Tibial nerve (tissue), 4 donors: Measurements from ENCODE around the gene B3GALT6. TPM values are rescaled to one million over a fixed set of nuclear protein-coding genes. Genes with fewer than 3 reads are reported as not detected.

Source experiments
- DNase-seq, 2 donors: peaks; one replicate each; pipeline ENCODE4 v3.0.0-alpha.2; 2019; ENCODE audit warnings: low spot score in 2 of 2
- H3K27ac ChIP-seq, 4 donors: fragments of 200-600 bp; sonication (generic) in 3 of 4; one replicate each; pipeline ENCODE4 v1.5.1; 2017 to 2019; ENCODE audit warnings: mild to moderate bottlenecking in 1 of 4
- H3K27me3 ChIP-seq, 2 donors: fragments of 200-600 bp; sonication (generic) in 1 of 2; one replicate each; pipeline versions ENCODE4 v1.5.1 to v1.6.0; 2017 to 2019
- H3K36me3 ChIP-seq, 3 donors: fragments of 200-600 bp; sonication (generic); one replicate each; pipeline ENCODE4 v1.5.1; 2018 to 2019
- H3K4me1 ChIP-seq, 4 donors: fragments of 200-600 bp; sonication (generic) in 3 of 4; one replicate each; pipeline ENCODE4 v1.5.1; 2017 to 2019
- H3K4me3 ChIP-seq, 4 donors: fragments of 200-600 bp; sonication (generic) in 3 of 4; one replicate each; pipeline ENCODE4 v1.5.1; 2017 to 2019; ENCODE audit warnings: mild to moderate bottlenecking in 1 of 4, moderate library complexity in 1 of 4
- H3K9me3 ChIP-seq, 4 donors: fragments of 200-600 bp; sonication (generic) in 3 of 4; one replicate each; pipeline ENCODE4 v1.5.1; 2017 to 2019
- CTCF ChIP-seq, 5 experiments: fragments of 200-600 bp in 3 of 5; fragments of 450-650 bp in 2 of 5; sonication (generic) in 3 of 5; IDR thresholded peaks; one replicate each; pipeline ENCODE4 v1.5.1; 2016 to 2019; ENCODE audit warnings: antibody characterized with exemption in 5 of 5, mild to moderate bottlenecking in 3 of 5, moderate library complexity in 2 of 5
- EP300 ChIP-seq, 2 donors: sonication (generic); formaldehyde crosslinking; IDR thresholded peaks; one replicate each; pipeline ENCODE4 v1.6.1; 2017; ENCODE audit warnings: antibody characterized with exemption in 2 of 2, mild to moderate bottlenecking in 1 of 2
- POLR2A ChIP-seq, 2 donors: fragments of 450-650 bp; IDR thresholded peaks; one replicate each; pipeline ENCODE4 v1.6.1; 2017; ENCODE audit warnings: antibody characterized with exemption in 2 of 2, mild to moderate bottlenecking in 2 of 2, moderate library complexity in 2 of 2
- WGBS, 2 donors: methylation state at CpG; one replicate each; pipeline ENCODE4 v1.1.5; 2018; 5-methylcytosine and 5-hydroxymethylcytosine counted together
- total RNA-seq, 4 donors: library from RNA; depleted of rRNA; stranded (reverse); fragments of >200 nt; gene quantifications; one replicate each; pipeline ENCODE4 v1.1.0, GENCODE V29; 2016

B3GALT6 gene
- total RNA-seq, 4 donors from 2014 or later: 13.3 to 24.0 (median 21.4) TPM

GRCh38 chr1:1219341-1219740 is 12.7 kb upstream of the B3GALT6 start:
- TF ChIP-seq EP300 (IDR thresholded peaks at IDR 0.05) (no peak), POLR2A (IDR thresholded peaks at IDR 0.05) (no peak), CTCF (IDR thresholded peaks at IDR 0.05) (no peak)
- H3K36me3 ChIP-seq: peaks cover 5 to 98% (median 11%) of the 10 kb centered on the region in 3 donors
- no peak for DNase-seq
- no peaks in the 10 kb centered on the region for H3K27me3 ChIP-seq
- WGBS, 2 donors: 92 to 93% methylated on average over 19 to 20 of the region's 20 CpGs
- H3K9me3 ChIP-seq: no peaks in the 10 kb centered on the region
- H3K4me1 ChIP-seq: peaks cover 0 to 8% (median under 1%) of the 10 kb centered on the region in 4 donors
- H3K27ac ChIP-seq: no peak overlapping the region
- H3K4me3 ChIP-seq: no peak overlapping the region

GRCh38 chr1:1220197-1220596 is 11.8 kb upstream of the B3GALT6 start:
- DNase-seq: no peak
- H3K4me1 ChIP-seq: no peaks in the 10 kb centered on the region
- H3K27me3 ChIP-seq: no peaks in the 10 kb centered on the region
- no peak overlapping the region for H3K27ac ChIP-seq
- peaks cover 5 to 100% (median 11%) of the 10 kb centered on the region in 3 donors for H3K36me3 ChIP-seq
- no peaks in the 10 kb centered on the region for H3K9me3 ChIP-seq
- TF ChIP-seq EP300 (IDR thresholded peaks at IDR 0.05) (no peak), CTCF (IDR thresholded peaks at IDR 0.05) (no peak), POLR2A (IDR thresholded peaks at IDR 0.05) (no peak)
- no peak overlapping the region for H3K4me3 ChIP-seq
- 84 to 89% methylated on average over 23 to 24 of the region's 24 CpGs for WGBS, 2 donors

GRCh38 chr1:1221887-1222574 is 10.0 kb upstream of the B3GALT6 start:
- no peak for DNase-seq
- no peak overlapping the region for H3K4me3 ChIP-seq
- no peaks in the 10 kb centered on the region for H3K27me3 ChIP-seq
- H3K4me1 ChIP-seq: no peaks in the 10 kb centered on the region
- no peak overlapping the region for H3K27ac ChIP-seq
- no peaks in the 10 kb centered on the region for H3K9me3 ChIP-seq
- TF ChIP-seq EP300 (IDR thresholded peaks at IDR 0.05) (no peak), CTCF (IDR thresholded peaks at IDR 0.05) (no peak), POLR2A (IDR thresholded peaks at IDR 0.05) (no peak)
- peaks cover 5 to 100% (median 12%) of the 10 kb centered on the region in 3 donors for H3K36me3 ChIP-seq
- WGBS, 2 donors: 86 to 90% methylated on average over 19 of the region's 30 CpGs

- H3K27me3 ChIP-seq: no peaks in the 10 kb centered on the region
- H3K36me3 ChIP-seq: peaks cover 5 to 100% (median 19%) of the 10 kb centered on the region in 3 donors
- H3K4me3 ChIP-seq: no peak overlapping the region
- H3K27ac ChIP-seq: no peak overlapping the region
- H3K4me1 ChIP-seq: no peaks in the 10 kb centered on the region
- no peak for DNase-seq
- TF ChIP-seq EP300 (IDR thresholded peaks at IDR 0.05): no peak
- no peak for TF ChIP-seq POLR2A (IDR thresholded peaks at IDR 0.05)
- no peak for TF ChIP-seq CTCF (IDR thresholded peaks at IDR 0.05)
- WGBS, 2 donors: 91 to 96% methylated on average over 40 to 42 of the region's 44 CpGs
- H3K9me3 ChIP-seq: no peaks in the 10 kb centered on the region
Observed at GRCh38 chr1:1222575-1223225, 9.3 kb upstream of the B3GALT6 start.

- DNase-seq: no peak
- no peak overlapping the region for H3K4me3 ChIP-seq
- no peak overlapping the region for H3K27ac ChIP-seq
- H3K9me3 ChIP-seq: no peaks in the 10 kb centered on the region
- peaks cover 5 to 100% (median 21%) of the 10 kb centered on the region in 3 donors for H3K36me3 ChIP-seq
- TF ChIP-seq EP300 (IDR thresholded peaks at IDR 0.05): no peak
- TF ChIP-seq CTCF (IDR thresholded peaks at IDR 0.05): no peak
- TF ChIP-seq POLR2A (IDR thresholded peaks at IDR 0.05): no peak
- WGBS, 2 donors: 92 to 93% methylated on average over 13 to 15 of the region's 15 CpGs
- H3K27me3 ChIP-seq: no peaks in the 10 kb centered on the region
- peaks cover 0 to 2% (median 0%) of the 10 kb centered on the region in 4 donors for H3K4me1 ChIP-seq
Observed at GRCh38 chr1:1223321-1223720, 8.7 kb upstream of the B3GALT6 start.
